NCI-H187 (cell line): ENCODE results near the gene CD40.
"Not testable (repeated sequence)": the region's sequence is repeated elsewhere in the genome, so short reads cannot be mapped to it uniquely, and the experiment has no call there.

Experiments
- DNase-seq, 2 experiments: peaks; one replicate each; lab custom pipeline; 2025; lab: John Stamatoyannopoulos, UW

The CD40 gene

DNA sequence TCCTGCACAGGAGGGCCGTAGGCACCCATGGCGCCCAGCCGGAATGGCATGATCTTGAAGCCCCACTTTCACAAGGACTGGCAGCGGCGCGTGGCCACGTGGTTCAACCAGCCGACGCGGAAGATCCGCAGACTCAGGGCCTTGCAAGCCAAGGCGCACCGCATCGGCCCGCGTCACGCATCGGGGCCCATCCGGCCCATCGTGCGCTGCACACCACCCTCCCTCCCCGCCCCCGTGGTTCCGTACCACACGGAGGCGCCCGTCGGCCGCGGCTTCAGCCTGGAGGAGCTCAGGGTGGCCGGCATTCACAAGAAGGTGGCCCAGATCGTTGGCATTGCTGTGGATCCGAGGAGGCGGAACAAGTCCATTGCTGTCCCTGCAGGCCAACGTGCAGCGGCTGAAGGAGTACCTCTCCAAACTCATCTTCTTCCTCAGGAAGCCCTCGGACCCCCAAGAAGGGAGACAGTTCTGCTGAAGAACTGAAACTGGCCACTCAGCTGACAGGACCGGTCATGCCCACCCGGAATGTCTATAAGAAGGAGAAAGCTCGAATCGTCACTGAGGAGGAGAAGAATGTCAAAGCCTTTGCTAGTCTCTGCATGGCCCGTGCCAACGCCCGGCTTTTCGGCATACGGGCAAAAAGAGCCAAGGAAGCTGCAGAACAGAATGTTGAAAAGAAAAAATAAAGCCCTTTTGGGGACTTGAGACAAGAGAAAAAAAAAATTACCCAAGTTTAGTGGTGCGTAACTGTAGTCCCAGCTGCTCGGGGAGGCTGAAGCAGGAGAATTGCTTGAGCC lies 18.4 kb upstream of the CD40 start:
- DNase-seq, result no peak

DNA sequence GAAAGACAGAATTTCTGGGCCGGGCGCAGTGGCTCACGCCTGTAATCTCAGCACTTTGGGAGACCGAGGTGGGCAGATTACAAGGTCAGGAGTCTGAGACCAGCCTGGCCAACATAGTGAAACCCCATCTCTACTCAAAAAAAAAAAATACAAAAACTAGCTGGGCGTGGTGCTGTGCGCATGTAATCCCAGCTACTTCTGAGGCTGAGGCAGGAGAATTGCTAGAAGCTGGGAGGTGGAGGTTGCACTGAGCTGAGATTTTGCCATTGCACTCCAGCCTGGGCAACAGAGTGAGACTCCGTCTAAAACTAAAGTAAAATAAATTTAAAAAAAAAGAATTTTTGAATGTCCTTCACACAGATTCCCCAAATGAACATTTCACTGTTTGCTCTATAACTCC lies 17.7 kb upstream of the CD40 start:
- not testable (repeated sequence) for DNase-seq

DNA sequence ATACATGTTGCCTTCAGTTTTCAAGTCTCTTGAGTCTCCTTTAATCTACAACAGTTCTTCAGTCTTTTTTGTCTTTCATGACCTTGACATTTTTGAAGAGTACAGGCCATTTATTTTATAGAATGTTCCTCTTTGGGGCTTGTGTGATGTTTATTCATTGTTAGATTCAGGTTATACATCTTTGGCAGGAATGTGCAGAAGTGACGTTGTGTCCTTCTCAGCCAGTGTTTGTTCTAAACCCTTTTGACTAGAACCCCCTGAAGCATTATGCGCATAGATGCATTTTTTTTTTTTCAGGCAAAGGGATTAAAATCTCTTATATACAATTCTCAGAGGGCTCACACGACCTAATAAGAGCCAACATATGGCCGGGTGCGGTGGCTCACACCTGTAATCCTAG lies 17.1 kb upstream of the CD40 start:
- DNase-seq, result no peak

DNA sequence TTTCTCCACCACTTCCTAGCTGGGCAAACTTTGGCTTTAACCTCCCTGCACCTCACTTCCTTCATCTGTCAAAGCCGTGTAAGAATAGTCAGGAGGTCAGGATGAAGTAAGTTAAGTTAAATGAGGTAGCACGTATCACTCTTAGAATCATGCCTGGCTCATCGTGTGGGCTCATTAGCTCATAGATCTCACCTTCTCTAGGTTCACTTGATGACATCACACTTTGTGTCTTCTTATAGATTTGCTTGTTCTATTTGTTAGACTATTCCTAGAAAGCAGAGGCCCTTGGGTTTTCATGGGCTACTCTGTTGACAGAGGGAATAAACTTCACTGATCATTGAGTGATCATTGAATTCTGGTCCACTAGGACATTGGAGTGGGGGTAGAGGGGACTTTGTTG lies 16.2 kb upstream of the CD40 start:
- no peak for DNase-seq

DNA sequence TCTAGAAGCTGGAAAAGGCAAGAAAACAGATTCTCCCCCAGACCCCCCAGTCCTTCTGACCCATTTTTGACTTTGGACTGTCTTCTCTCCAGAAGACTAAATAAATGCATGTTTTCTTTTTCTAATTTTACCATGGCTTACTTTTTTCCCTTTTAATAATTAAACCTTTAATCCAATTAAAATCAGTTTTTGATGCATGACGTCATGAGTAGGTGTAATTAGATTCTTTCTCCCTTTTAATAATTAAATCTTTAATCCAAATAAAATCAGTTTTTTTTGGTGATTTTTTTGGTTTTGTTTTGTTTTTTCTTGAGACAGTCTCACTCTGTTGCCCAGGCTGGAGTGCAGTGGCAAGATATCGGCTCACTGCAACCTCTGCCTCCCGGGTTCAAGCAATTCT lies 15.2 kb upstream of the CD40 start:
- DNase-seq, result no peak

DNA sequence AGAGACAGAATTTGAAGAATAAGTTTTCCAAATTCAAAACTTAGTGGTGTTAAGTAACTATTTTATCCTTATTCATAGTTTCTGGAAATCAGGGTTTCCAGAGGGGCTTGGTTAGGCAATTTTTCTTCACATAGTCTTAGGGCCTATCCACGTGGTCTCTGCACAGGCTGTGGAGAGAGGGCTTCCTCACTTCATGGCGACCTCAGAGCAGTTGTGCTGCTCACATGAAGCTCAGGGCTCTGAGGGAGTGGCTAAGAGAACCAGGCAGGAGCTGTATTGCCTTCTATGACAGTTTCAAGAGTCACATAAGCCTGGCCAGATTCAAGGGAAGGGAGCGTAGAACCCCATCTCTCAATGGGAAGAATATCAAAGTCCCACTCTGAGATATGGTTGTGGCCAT lies 13.9 kb upstream of the CD40 start:
- DNase-seq, result no peak

DNA sequence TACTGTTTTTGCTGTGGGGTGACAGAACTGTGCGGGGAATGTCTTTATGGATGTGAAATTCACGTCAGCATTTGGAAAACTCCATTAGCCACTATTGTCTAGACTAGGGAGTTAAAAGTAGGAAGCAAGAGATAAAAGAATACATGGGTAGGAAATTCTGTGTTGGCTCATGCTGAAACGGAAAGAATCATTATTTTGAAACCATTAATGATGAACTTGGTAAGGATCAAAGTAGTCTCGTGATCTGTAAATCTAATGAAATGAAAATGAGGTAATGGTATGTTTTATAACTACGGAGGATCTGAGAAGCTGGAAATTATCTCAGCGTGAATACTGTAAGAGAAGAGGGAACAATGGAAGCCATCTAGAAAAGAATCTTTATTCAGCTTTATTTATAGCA lies 11.1 kb upstream of the CD40 start:
- no peak for DNase-seq

DNA sequence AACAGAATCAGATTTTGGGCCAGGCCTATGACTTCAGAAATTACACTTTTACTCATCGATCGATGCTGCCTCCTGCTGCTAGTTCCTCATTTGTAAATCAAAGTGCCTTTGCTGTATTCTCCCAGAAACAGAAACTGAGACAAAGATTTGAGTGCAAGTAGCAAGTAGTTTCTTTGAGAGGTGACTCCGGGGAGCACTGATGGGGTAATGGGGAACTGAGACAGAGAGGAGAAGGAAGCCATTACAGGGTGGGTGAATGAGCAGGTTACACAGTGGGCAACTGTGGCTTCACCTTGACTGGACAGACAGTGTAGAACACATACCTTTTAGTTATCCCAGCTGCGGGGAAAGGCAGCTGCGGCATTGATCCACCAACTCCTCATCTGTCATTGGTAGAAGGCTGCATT lies 9.7 kb upstream of the CD40 start:
- DNase-seq, result no peak

DNA sequence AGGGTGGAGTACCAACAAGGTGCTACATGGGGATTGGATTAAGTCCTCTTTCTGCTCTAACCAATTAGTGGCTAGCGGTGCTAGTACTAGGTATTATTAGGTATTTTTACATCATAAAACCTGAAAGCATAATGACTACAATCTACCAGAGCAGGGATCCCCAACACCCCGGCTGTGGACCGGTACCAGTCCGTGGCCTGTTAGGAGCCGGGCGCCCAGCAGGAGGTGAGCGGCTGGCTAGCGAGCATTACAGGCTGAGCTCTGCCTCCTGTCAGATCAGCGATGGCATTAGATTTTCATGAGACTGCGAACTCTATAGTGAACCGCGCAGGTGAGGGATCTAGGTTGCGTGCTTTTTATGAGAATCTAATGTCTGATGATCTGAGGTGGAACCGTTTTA lies 9.1 kb upstream of the CD40 start:
- DNase-seq, result no peak

DNA sequence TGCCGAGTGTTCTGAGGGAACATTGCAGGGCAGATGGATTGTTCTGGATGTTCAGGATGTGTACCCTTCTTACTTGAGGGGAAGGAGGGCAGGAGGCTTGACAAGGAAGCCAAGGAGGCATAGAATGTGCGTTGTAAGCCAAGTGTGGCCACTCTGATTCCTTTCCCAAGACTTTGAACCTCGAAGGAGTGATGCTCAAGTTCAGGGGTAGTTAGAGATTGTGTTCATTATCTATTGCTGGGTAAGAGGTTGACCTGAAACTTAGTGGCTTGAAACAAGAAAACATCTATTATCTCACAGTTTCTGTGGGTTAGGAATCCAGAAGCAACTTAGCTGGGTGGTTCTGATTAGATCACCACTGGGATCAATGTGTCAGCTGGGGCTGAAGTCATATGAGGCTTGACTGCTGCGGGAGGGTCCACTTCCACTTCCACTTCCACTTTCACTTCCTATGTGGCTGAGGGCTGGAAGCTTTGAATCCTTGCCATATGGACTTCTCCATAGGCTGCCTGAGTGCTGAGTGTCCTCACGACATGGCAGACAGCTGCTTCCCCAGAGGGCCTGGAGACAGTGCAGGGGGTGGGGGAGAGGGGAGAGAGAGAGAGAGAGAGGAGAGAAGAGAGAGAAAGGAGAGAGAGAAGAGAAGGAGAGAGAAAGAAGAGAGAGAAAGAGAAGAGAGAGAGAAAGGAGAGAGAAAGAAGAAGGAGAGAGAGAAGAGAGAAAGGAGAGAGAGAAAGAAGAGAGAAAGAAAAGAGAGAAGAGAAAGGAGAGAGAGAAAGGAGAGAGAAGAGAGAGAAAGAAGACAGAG lies 6.9 kb upstream of the CD40 start:
- DNase-seq, result no peak

DNA sequence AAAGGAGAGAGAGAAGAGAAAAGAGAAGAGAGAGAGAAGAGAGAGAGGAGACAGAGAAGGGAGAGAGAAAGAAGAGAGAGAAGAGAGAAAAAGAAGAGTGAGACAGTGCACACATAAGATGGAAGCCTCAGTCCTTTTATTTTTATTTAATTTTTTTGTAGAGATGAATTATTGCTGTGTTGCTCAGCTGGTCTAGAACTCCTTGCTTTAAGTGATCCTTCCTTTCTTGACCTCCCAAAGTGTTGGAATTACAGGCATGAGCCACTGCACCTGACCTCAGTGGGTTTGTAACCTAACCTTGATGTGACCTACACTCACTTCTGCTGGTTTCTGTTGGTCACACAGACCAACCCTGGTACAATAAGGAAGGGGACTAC lies 6.3 kb upstream of the CD40 start:
- no peak for DNase-seq

DNA sequence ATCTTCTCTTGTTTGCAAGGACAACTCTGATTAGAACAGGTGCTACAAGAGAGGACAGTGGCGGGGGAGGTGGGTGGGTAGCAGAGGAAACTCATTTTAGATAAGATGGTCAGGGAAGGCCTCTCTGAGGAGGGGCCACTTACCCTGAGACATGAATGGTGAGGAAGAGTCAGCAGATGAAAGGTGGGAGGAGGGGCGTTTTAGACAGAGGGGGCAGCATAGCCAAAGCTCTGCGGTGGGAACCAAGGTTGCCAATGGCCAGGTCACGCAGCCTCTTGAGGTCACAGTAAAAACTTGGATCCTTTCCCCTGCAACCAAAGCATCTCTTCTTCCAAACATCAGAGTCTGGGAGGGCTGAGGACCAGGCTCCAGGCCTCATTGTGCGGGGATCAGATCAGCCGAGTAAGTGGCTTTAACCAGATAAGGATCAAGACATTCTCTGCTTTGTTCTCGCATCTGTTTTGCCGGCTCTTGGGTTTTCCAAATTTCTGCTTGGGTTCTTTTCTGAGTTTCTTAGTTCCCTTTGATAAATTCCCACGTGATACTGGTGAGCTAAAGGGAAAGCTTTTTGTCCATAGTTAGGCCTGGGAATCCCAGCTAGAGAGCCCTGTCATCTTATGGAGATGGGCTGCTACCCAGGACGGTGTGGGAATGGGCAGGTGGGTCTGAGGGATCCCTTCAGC lies 5.5 kb upstream of the CD40 start:
- no peak for DNase-seq

DNA sequence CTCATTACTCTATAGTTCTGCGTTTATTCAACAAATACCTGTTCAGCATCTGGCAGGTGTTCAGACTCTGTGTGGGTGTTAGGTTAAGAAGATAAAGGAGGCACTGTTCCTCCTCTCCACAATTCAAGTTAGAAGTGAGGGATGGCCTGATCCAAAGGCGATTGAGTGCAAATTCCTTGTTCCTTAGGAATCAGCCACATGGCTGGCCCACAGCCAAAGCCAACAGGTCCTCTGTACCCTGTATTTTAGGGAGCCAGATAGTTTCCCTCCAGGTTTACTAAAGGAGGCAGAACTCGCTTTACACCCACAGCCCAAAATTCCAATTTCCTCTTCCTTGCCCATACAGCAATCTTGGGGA lies 5.0 kb upstream of the CD40 start:
- no peak for DNase-seq

DNA sequence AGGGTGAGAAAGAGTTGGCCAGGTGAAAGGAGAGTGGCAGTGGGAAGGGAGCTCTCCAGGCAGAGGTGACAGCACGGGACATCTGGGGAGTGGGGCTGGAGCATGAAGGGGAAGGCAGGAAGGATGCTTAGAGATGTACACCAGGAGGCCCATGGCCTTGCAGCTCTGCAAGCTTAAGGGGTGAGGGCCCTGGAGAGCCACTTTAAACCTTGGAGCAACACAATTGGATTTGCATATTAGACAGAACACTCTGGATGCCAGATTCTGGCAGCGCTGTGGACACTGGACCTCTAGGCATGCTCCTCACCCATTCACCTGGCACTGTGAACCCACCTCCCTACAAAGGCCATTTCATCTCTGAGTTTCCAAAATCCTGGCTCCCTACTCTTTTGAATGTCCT lies 3.7 kb upstream of the CD40 start:
- DNase-seq, result no peak

DNA sequence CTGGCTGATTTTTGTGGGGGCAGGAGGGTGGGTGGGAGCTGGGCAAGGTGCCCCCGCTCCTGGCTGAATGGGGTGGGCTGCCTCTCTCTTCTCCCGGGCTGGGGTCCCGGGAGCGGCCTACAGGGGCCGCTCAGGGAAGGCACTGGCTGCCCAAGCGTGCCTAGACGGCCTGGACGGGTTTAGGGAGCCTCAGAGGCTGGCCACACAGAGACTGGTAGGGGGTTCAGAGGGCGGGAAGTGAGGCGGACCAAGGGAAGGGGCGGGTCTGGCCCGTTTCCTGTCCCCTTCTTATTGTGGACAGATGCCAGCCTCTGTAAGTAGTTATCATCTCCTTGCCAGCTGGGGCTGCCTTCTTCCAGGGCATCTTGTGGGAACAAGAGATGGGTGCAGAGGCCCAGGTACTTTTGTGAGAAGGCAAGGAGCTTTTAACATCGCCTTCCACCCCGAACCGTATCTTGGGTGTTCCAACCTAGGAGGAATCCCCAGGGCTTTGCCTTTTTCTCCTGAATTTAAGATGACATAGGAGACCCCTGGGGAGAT lies 437 bp downstream of the CD40 start:
- no peak for DNase-seq

DNA sequence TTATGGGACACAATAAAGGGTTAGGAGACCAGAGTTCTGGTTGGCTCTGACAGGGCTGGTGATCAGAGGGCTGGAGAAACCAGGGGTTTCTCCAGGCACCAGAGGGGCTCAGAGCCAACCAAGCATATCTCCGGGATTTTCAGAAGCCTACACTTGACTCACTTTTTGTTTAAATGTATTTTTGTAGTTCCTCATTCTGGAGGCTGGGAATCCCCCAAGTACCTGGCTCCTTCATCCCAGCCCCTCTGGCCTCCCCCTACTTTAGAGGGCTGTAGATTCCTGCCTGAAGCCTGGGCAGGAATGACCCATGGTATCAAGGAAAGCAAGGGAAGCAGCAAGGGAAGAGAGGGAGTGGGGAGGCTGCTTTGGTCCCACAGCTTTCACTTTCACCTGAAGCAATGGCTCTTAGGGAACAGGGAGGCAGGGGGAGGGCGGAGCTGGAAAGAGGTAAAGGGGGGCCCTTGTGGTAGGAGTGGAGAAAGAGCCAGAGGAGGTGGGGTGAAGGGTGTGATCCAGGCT lies 973 bp downstream of the CD40 start:
- no peak for DNase-seq

DNA sequence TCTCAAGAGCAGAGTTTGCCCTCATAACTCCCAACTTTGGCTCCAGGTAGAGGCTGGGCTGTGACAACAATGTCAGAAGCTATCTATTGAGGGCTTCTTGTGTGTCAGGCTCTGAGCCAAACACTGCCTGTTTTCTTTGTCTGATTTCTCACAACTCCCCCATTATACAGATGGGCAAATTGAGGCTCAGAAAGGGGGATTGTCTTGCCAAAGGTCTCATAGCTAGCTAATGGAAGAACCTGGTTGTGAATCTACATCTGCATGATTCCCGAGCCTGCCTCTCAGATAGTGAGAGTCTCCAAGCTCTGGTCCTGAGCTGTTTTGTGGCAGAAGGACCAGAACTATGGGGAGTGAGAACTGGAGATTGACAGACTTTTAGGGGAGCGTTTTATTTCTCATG lies 1.4 kb downstream of the CD40 start:
- DNase-seq, result no peak

DNA sequence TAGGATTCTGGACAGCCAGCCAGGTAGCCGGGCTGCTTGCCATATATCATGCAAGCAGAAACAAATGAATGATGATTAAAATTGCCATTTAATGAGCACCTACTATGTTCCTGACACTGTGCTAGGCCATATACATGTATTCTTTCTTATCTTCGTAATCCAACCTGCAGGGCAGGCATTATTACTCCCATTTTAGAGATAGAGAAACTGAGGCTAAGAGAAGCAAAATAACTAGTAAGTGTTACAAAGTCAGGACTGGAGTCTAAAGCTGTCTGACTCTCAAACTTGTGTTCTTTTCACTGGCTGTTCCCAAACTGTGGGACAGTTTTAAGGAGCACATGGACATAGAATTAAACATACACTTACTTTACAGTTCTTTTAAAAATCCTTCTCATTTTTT lies 2.0 kb downstream of the CD40 start:
- DNase-seq, result no peak

DNA sequence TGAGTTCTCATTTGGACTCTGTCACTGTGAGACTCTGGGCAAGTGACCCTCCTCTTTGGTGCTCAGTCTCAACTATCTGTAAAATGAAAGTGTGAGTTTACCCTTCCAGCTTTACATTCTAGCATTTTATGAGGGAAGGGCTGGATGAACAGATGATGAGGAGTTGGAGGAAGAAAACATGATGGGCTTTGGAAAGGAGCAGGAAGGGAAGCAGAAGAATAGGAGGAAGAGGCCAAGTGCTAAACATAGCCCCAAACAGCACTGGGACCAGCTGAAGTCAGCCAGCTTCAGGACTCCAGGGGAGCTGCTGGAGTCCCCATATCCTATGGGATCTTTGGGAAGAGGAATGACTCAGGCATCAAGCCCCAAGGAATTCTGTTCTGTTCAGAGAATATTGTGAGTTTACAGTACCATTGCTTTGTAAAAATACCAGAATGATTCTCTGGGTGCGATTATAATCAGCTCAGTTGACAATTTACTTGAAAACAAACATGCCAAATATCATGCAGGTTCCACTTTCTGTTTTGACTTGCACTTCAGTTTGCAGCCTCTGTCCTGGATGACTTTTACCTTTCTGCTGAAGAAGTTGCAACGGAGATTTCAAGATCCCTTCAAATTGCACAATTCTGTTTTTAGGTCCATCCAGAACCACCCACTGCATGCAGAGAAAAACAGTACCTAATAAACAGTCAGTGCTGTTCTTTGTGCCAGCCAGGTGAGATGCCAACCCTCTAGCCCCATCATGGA lies 3.2 kb downstream of the CD40 start:
- no peak for DNase-seq

DNA sequence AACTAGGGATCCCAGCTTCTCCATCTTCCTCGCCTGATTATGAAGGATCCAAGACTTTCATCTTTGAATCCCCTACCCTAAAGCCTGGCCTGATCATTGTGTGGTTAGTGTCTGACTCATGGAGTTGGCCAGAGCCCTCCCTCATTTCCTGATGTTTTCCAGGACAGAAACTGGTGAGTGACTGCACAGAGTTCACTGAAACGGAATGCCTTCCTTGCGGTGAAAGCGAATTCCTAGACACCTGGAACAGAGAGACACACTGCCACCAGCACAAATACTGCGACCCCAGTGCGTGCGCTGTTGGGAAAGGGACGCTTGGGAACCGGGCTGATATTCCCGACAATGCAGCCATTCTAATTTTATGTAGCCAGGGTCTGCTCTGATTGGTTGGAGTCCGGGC lies 4.0 kb downstream of the CD40 start:
- no peak for DNase-seq

DNA sequence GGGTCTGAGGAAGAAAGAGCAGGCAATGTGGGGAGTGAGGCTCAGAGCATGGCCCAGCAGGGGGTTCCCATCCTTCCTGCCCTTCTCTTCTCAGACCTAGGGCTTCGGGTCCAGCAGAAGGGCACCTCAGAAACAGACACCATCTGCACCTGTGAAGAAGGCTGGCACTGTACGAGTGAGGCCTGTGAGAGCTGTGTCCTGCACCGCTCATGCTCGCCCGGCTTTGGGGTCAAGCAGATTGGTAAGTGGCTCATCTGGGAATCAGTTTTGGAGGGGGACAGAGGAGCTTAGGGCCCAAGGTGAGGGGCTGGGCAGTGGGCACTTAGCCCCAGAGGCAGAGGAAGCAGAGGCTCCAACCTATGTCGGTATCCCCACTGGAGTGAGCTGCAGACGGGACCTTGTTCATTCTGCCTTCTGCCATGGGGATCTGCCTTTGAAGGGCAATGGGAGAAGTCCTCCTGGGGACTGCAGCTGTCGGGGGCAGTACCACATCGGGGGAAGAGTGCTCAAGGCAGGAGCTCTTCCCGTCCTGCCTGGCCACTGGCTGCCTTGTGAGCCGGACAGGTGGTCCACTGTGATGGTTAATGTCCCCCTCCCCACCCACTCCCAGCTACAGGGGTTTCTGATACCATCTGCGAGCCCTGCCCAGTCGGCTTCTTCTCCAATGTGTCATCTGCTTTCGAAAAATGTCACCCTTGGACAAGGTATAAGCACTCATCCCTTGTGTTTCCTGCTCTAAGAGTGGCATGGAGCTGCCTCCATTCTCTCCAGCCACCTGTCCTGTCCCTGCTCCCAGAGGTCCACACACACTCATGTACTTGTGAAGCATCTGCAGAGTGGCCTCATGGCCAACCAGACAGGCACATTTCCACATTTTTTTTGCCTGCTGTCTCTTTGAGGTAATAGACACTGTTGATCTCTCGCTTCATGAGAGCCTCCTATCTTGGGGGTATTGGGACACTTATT lies 4.7 kb downstream of the CD40 start:
- no peak for DNase-seq
